HG02798 (cell line): ENCODE measurements around the gene S1PR3.

Experiments used
- ATAC-seq: cut with Tn5 transposase; IDR thresholded peaks from one replicate; pipeline ENCODE4 v1.9.1; 2021; ENCODE audit warnings: mild to moderate bottlenecking; ENCODE audit not compliant: unreplicated experiment, poor library complexity

Gene S1PR3

DNA sequence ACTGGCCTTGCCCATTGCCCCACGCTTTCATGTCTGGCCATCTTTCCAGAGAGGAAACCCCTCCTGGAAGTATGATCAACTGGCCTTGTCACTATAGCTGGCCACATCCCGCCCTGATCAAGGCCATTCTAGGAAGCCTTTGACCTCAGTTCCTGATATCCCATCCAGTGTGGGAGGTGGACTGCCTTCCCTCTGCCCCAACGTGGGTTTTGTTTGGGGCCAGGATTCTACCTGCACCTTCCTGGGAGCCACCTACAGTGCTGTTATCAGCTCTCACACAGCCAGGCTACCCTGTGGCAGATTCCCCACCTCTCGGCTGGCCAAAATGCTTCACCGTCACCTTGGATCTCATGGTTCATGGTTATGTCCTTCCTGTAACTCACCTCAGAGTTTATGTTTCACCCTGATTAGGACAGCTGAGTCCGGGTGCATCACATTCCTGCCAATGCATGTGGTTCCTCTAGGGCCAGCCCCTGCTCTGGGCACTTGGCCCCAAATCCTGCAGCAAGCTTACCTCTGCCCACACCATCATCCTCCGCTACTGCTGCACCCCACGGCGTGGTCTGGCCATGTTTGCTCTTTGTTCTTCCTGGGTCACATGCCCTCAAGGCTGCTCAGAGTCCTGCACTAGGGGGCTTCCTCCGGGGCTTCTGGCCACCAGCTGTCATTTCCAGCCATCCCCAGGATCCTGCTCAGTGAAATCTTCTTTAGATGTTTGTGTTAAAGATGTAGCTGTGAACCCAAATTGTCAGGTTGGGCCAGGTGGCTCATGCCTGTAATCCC, 24.2 kb upstream of the S1PR3 start:
- ATAC-seq: no peak

GRCh38 chr9:88968799-88969198, 22.5 kb upstream of the S1PR3 start:
- no peak for ATAC-seq

DNA sequence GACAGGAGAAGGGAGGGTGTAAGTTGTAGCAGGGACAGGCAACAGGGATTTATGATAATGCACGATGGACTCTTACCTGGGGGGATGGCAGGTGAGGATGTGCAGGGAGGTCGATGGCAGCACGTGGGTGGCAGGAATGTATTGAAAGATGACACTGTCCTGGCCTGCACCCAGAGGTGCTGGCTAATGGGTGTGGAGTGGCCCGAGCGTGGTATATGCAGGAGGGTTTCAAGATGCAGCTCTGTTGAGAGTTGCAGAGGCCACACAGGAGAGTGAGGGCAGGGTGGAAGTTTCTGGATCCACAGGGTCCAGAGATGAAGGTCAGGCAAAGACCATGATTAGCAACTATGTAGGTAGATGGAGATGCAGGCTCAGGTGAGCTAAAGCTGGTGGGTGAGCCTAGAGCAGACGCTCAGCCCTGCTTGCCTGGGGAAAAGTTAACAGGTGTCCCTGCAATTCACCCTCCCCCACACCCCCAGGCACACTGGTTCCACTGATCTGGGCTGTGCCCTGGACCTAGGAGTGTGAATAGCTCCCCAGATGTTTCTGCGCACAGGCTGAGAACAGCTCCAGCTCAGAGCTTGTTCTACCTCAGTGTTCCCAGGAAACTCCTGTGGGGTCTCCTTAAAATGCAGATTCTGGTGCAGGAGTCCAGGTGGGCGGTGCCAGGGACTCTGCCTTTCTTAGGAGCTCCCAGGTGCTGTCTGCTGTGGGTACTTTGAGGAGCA, 21.5 kb upstream of the S1PR3 start:
- ATAC-seq: no peak

DNA sequence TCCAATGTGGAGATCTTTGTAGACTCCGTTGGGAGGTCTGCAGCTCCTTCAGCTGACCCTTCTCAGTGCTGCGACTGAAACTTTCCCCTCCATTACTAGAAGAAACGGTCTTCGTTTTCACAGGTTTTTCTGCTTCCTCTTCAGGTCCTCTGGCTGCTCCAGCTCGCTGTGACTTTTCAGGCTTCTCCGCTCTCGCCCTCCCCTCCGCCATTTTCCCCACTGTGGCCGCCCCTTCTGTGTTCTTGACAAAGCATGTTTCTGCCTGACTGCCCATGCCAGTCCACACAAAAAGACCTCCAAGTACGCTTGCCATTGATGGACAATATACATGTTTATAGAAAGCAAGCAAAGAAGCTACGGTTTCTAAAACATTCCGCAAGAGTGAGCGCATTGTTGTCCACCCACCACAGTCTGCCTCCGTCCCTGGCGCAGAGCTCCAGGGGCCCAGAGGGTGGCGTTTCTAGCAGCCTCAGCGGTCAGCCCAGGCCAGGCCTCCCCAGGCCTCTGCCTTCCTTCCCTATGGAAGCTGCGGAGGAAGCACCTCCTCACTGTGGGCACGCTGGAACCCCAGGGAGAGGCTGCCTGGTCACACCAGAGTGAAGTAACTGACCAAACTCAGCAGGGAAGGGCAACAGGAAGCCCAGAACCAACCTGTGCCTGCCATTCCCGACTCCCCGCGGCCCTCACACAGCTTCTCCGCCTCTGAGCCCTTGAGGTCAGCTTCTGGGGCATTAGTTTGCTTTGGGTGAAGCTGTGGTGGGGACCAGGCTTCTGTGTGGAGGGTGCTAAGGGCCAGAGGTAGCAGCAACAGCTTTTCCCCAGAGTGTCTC, 19.9 kb upstream of the S1PR3 start:
- ATAC-seq: no peak

DNA sequence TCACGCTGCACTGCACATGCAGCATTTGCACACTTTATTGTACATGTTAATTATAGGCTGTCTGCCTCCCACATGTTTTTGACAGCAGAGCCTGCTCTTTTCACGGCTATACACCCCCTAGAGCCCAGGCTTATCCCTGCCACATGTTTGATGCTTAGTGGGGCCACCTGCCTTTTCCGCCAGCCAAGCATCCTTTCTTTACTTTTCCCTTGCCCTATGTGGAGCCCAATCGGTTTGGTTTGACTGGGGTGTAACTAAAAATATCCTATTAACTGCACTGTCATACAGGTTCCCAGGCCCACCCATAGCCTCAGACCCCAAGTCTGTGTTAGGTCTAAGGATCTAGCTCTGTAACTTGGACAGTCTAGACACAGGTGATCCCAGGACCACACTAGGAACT, 18.9 kb upstream of the S1PR3 start:
- ATAC-seq: no peak

DNA sequence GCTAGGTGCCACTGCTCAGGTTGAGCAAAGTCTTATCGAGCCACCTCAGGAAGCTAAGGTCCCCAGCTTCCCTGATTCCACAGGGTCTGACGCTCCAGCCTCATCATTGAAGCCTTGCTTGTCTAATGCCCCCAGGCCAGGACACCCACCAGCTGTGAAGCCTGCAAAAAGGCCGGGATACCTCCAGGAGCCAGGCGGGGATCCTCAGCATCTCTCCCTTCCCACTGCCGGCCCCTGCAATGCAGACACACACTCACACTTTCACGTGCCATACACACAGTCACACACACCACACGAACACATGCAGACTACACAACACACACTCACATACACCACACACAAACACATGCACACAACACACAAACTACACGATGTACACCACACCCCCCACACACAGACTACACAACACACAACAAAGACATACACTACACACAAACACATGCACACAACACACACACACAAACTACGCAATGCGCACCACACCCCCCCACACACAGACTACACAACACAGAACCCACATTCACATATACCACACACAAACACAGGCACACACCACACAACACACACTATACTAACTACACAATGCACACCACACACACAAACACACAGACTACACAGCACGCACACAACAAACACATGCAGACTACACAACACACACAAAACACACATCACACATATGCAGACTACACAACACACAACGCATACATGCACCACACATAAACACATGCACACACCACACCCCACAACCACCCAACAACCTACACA, 17.8 kb upstream of the S1PR3 start:
- ATAC-seq: no peak

- ATAC-seq: no peak
Measured at GRCh38 chr9:88974641-88975040, 16.6 kb upstream of the S1PR3 start.

DNA sequence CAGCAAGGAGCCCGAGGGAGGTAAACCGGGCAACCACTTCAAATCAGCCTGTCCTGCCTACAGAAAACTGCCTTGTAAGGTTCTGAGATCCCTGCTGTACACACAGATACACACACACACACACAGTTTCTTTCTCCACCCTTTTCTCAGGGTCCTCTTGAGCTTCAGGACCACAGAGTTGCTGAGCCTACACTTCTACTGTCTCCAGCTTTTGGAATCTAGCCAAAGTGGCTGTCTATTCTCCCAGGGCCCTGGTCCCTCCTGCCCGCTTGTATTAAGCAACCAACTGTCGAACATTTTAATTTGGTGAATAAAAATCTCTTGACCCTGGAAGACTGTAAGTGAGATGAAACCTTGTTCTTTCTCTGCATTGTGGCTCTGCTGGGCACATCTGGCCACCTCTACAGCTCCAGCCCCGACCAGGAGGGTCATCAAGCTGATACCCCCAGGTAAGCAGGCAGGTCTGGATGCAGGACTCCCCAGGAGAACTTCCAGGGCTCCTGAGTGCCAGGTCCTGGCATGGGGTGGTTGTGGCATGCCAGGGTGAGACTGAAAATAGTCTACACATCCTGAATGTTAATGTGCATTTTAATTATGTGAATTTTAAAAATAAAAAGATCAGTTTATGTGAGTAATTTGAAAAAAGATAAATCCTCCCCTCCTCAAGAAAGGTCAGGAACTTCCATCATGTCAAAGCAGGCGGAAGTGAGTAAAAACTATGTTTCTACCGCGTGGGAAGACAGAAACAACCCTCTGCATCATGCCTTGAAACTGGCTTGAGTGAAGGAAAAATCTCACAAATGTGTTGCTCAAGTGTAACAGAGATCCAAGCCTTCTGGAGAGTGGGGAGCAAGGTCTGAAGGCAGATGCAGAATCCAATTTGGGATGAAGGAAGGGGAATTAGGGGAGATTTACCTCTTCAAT, 15.0 kb upstream of the S1PR3 start:
- ATAC-seq: no peak

DNA sequence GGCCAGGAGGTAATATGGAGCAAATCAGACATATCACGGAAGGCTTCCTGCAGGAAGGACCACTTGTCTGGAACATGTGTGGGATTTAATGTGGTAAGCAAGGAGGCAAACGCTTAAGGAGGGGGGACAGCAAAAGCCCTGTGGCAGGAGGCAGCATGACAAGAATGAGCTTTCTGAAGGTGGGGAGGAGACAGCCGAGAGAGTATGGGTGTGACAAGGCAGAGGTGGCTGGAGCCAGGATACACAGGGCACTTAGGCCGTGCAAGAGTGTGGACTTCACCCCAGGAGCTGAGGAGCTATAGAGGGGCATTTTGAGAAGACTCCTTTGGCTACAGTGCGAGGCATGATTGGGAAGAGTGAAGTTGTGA, 14.4 kb upstream of the S1PR3 start:
- no peak for ATAC-seq

DNA sequence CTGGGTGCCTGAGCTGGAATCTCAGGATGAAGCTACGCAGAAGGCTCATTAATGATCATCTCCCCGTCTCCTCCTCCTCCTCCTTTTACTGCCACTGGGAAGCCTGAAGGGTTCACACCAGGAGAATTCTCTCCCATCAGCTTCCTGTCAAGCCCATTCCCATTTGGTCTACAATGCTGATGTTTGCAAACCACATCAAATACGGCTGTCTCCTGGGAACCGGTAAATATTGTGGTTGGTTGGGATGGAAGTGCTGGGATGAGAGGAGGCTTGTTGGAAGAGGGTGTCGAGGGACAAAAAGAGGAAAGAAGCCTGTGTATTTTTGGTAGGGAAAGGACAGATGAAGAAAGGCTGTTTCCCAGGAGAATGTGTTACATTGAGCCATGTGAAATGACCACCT, 13.2 kb upstream of the S1PR3 start:
- no peak for ATAC-seq

DNA sequence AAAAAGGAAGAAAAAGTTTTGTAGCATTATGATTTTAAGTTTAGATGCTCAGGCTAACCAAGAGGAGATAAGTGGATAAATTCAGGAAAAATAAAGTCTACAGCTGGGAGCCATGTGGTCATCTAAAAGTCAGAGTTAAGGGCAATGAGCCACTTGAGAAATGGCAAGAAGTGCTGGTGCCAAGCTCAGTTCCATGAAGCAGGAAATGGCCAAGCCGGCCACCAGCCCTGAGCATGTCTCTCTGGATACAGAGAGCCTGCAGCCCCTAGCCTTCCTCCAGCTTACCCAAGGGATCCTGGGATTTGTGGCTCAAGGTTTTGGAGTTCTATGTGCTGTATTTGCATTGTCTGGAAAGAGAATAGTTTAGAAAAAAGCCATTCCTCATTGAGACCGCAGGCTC, 12.2 kb upstream of the S1PR3 start:
- ATAC-seq: no peak

DNA sequence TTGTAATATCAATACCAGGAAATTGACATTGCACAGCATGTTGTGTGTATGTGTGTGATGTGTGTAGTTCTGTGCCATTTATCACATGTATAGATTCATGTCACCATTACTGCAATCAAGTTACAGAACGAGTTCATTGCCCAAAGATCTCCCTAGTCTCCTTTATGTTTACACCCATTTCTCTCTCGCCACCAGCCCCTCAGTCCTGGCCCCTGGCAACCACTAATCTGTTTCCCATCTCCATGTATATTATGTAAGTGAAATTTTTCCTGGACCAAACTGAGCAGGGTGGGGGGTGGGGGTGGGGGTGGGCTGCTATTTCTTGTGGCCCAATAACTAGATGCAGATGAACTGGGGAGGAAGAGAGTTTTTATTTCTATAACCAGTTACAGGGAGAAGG, 11.5 kb upstream of the S1PR3 start:
- ATAC-seq: no peak

DNA sequence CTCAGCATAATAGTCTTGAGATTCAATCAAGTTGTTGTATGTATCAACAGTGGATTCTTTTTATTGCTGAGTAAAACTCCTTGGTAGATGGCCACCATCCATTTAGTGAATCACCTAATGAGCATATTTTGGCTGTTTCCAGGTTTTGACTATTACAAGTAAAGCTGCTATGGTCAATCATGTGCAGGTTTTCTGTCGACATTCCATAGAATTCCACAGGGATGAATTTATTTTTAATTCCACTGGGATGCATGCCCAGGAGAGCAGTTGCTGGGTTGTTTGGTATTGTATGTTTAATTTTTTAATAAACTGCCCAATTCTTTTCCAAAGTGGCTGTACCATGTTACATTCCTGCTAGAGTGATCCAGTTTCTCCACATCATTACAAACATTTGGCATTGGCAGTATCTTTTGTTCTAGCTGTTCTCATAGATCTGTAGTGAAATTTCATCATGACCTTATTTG, 10.5 kb upstream of the S1PR3 start:
- no peak for ATAC-seq

GRCh38 chr9:88983865-88984542, 7.3 kb upstream of the S1PR3 start:
- ATAC-seq: no peak

DNA sequence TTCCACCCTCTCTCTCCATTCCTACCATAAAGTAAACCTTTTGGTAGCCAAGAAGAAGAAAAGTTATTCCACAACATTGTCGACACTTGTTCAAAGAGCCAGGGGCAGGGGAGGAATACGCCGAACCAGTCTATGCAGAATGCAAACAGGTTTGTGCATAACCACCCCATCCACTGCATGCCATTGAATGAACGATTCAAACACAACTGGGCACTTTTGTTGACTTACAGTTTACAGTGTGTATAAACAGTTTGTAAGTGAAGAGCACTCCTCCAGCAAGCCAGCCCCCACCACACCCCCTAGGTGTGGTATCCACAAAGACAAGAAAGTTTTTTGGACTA, 6.8 kb upstream of the S1PR3 start:
- no peak for ATAC-seq

GRCh38 chr9:88985616-88986015, 5.7 kb upstream of the S1PR3 start:
- ATAC-seq: no peak

DNA sequence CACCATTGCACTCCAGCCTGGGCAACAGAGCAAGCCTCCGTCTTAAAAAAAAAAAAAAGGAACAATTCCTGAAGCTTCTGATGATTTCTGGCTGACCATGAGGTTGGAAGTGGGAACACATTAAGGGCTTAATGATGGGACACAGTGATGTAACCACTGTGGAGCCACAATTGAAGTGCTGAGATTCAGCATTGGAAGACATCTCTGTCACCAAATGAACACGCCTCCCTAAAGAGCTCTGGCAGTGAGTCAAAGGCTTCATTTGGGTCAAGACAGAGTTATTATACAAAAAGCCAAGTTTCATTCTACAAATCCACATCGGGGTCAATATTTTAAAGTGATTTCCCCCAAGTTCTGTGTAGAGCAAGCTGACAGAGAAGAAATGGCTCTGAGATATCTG, 4.5 kb upstream of the S1PR3 start:
- ATAC-seq: no peak

GRCh38 chr9:88987661-88988060, 3.6 kb upstream of the S1PR3 start:
- no peak for ATAC-seq
